HAP-1 (cell line): ENCODE measurements around the gene OBI1.

Experiments used
- DNase-seq, 2 experiments: peaks; one replicate each; pipeline ENCODE4 v3.0.0-alpha.2; 2016 to 2020; ENCODE audit warnings: low spot score in 2 of 2
- H3K27me3 ChIP-seq: fragments of 250-450 bp; sonication (Bioruptor Pico); 2 replicates; pipeline ENCODE4 v1.5.1; 2020; ENCODE audit warnings: low read depth, mild to moderate bottlenecking, moderate library complexity
- H3K36me3 ChIP-seq: fragments of 250-450 bp; sonication (Bioruptor Pico); replicated peaks from 2 replicates; pipeline ENCODE4 v1.5.1; 2020; ENCODE audit warnings: mild to moderate bottlenecking
- H3K4me1 ChIP-seq: fragments of 250-450 bp; sonication (Bioruptor Pico); 2 replicates; pipeline ENCODE4 v1.5.1; 2020; ENCODE audit warnings: mild to moderate bottlenecking
- H3K4me3 ChIP-seq: fragments of 250-450 bp; sonication (Bioruptor Pico); 2 replicates; pipeline ENCODE4 v1.5.1; 2020; ENCODE audit warnings: mild to moderate bottlenecking, moderate library complexity
- H3K9me3 ChIP-seq: fragments of 250-450 bp; sonication (Bioruptor Pico); 2 replicates; pipeline ENCODE4 v1.5.1; 2020; ENCODE audit warnings: mild to moderate bottlenecking, moderate library complexity
- in situ Hi-C: fragments of 300-500 bp; cut with MboI; formaldehyde crosslinking; loops from 3 replicates; pipeline ENCODE4 v1.14.3; 2020; ENCODE audit warnings: low sequenced_read_pairs, inconsistent platforms, mixed read lengths

OBI1 gene

GRCh38 chr13:78604782-78605611 lies 54.0 kb downstream of the OBI1 start:
- H3K27me3 ChIP-seq: peaks cover 19% of the 10 kb centered on the region

GRCh38 chr13:78603240-78603957 lies 55.6 kb downstream of the OBI1 start, which contains the start of gene POU4F1:
TSS of gene POU4F1 (minus strand) at chr13:78603552. CDS start at chr13:78603326, 226 bp downstream.
- H3K27me3 ChIP-seq: peaks cover 21% of the 10 kb centered on the region
- H3K4me3 ChIP-seq: peak within 1 kb of the TSS; percentile 34
- in situ Hi-C loops: no loop called here
- H3K4me1 ChIP-seq: peaks cover 2% of the 10 kb centered on the region; the same call in 1 of the 2 replicates
- no peaks in the 10 kb centered on the region for H3K9me3 ChIP-seq
- peak; percentile 71 to 91 for DNase-seq
- H3K36me3 ChIP-seq: no peaks in the 10 kb centered on the region

More at GRCh38 chr13:78604782-78605611, 54.0 kb downstream of the OBI1 start:
- H3K4me3 ChIP-seq: no peak overlapping the region
- H3K9me3 ChIP-seq: no peaks in the 10 kb centered on the region
- H3K36me3 ChIP-seq: no peaks in the 10 kb centered on the region
- DNase-seq: peak in 1 of 2 experiments; percentile 27
- H3K4me1 ChIP-seq: peaks cover 2% of the 10 kb centered on the region; the same call in 1 of the 2 replicates
- in situ Hi-C loops: no loop called here

GRCh38 chr13:78602561-78603239 lies 56.3 kb downstream of the OBI1 start:
- in situ Hi-C loops: no loop called here
- Histone ChIP-seq H3K4me3 (peak overlapping the region; percentile 34), H3K4me1 (peaks cover 2% of the 10 kb centered on the region; the same call in 1 of the 2 replicates), H3K9me3 (no peaks in the 10 kb centered on the region), H3K27me3 (peaks cover 25% of the 10 kb centered on the region), H3K36me3 (no peaks in the 10 kb centered on the region)
- peak in 1 of 2 experiments; percentile 36 for DNase-seq

- H3K4me1 ChIP-seq: peaks cover 2% of the 10 kb centered on the region; the same call in 1 of the 2 replicates
- peaks cover 32% of the 10 kb centered on the region for H3K27me3 ChIP-seq
- peak overlapping the region; percentile 34 for H3K4me3 ChIP-seq
- H3K36me3 ChIP-seq: no peaks in the 10 kb centered on the region
- no peaks in the 10 kb centered on the region for H3K9me3 ChIP-seq
- in situ Hi-C loops: no loop called here
- DNase-seq: no peak
Observed at GRCh38 chr13:78601874-78602560, 56.9 kb downstream of the OBI1 start.

GRCh38 chr13:78601124-78601873 lies 57.7 kb downstream of the OBI1 start:
- in situ Hi-C loops: no loop called here
- no peak for DNase-seq
- Histone ChIP-seq H3K27me3 (peaks cover 36% of the 10 kb centered on the region), H3K36me3 (no peaks in the 10 kb centered on the region), H3K4me3 (no peak overlapping the region), H3K9me3 (no peaks in the 10 kb centered on the region), H3K4me1 (peaks cover 2% of the 10 kb centered on the region; the same call in 1 of the 2 replicates)

GRCh38 chr13:78600280-78600883 lies 58.6 kb downstream of the OBI1 start:
- H3K4me1 ChIP-seq: peaks cover 2% of the 10 kb centered on the region; the same call in 1 of the 2 replicates
- H3K9me3 ChIP-seq: no peaks in the 10 kb centered on the region
- no peak overlapping the region for H3K4me3 ChIP-seq
- in situ Hi-C loops: no loop called here
- no peak for DNase-seq
- peaks cover 42% of the 10 kb centered on the region for H3K27me3 ChIP-seq
- H3K36me3 ChIP-seq: no peaks in the 10 kb centered on the region

- Histone ChIP-seq H3K4me3 (no peak overlapping the region), H3K27me3 (peaks cover 44% of the 10 kb centered on the region), H3K9me3 (no peaks in the 10 kb centered on the region), H3K36me3 (no peaks in the 10 kb centered on the region), H3K4me1 (peaks cover 2% of the 10 kb centered on the region; the same call in 1 of the 2 replicates)
- no peak for DNase-seq
- in situ Hi-C loops: no loop called here
Observed at GRCh38 chr13:78599645-78600279, 59.2 kb downstream of the OBI1 start.

- Histone ChIP-seq H3K4me3 (no peak overlapping the region), H3K9me3 (no peaks in the 10 kb centered on the region), H3K36me3 (no peaks in the 10 kb centered on the region), H3K4me1 (peaks cover 2% of the 10 kb centered on the region; the same call in 1 of the 2 replicates), H3K27me3 (peaks cover 47% of the 10 kb centered on the region)
- in situ Hi-C loops: no loop called here
- DNase-seq: no peak
Observed at GRCh38 chr13:78598966-78599644, 59.9 kb downstream of the OBI1 start.

GRCh38 chr13:78598116-78598781 lies 60.7 kb downstream of the OBI1 start:
- Histone ChIP-seq H3K27me3 (peaks cover 51% of the 10 kb centered on the region), H3K9me3 (no peaks in the 10 kb centered on the region), H3K36me3 (no peaks in the 10 kb centered on the region), H3K4me3 (no peak overlapping the region), H3K4me1 (no peaks in the 10 kb centered on the region)
- in situ Hi-C loops: no loop called here
- no peak for DNase-seq

GRCh38 chr13:78597602-78597932 lies 61.4 kb downstream of the OBI1 start:
- no peaks in the 10 kb centered on the region for H3K4me1 ChIP-seq
- in situ Hi-C loops: no loop called here
- no peak for DNase-seq
- no peak overlapping the region for H3K4me3 ChIP-seq
- peaks cover 57% of the 10 kb centered on the region for H3K27me3 ChIP-seq
- no peaks in the 10 kb centered on the region for H3K9me3 ChIP-seq
- H3K36me3 ChIP-seq: no peaks in the 10 kb centered on the region
